HCT116 (cell line): ENCODE data around the gene MEAF6. TPM values are rescaled to one million over a fixed set of nuclear protein-coding genes. Genes with fewer than 3 reads are reported as not detected.

Experiments used
- ATAC-seq: fragments of 200-7000 bp; cut with Tn5 transposase; 2 replicates; pipeline ENCODE4 v1.9.1; 2020; ENCODE audit warnings: mild to moderate bottlenecking, moderate library complexity
- BruUV-seq: library from RNA; stranded (reverse); fragments of 400-500 nt; replicated peaks from 2 replicates; lab custom pipeline; 2021; lab: Mats Ljungman, UMichigan
- CTCF ChIA-PET: fragments of 300-600 bp; sonication (Branson Sonifier 250); formaldehyde crosslinking; loops from one replicate; lab custom pipeline; 2021; ENCODE audit warnings: antibody characterized with exemption; lab: Charles Lee
- POLR2A ChIA-PET: fragments of 300-600, 350-600 bp; sonication (Branson Sonifier 250); formaldehyde crosslinking; loops from one replicate; lab custom pipeline; 2021; ENCODE audit warnings: antibody characterized with exemption; lab: Charles Lee
- RAD21 ChIA-PET, 2 experiments: fragments of 300-600 bp; sonication (Branson Sonifier 250); formaldehyde crosslinking; loops; one replicate each; lab custom pipeline; 2023; ENCODE audit warnings: low total read pairs in 2 of 2; ENCODE audit not compliant: uncharacterized antibody in 2 of 2, unreplicated experiment in 2 of 2, low non-redundant PET in 1 of 2; lab: Charles Lee
- DNase-seq: peaks from one replicate; pipeline ENCODE4 v3.0.0-alpha.2; 2010; ENCODE audit warnings: low read depth, low spot score
- H2AFZ ChIP-seq: fragments of 200-600 bp; shearing (Covaris generic), sonication (generic); 2 replicates; pipeline ENCODE4 v1.6.1; 2017; ENCODE audit warnings: low read depth, mixed run types, mixed read lengths, antibody characterized with exemption, low read length; ENCODE audit not compliant: poor library complexity, severe bottlenecking
- H3K27ac ChIP-seq: 2 replicates; pipeline ENCODE4 v1.5.1; 2012; ENCODE audit warnings: low read depth, low read length
- H3K27me3 ChIP-seq: fragments of 200-600 bp; sonication (generic); 2 replicates; pipeline ENCODE4 v1.6.1; 2016; ENCODE audit warnings: mixed run types, low read length, mixed read lengths; ENCODE audit not compliant: insufficient read depth
- H3K36me3 ChIP-seq, 2 experiments: fragments of 200-500 bp in 1 of 2; fragments of 200-600 bp in 1 of 2; sonication (Bioruptor generic) in 1 of 2; sonication (generic) in 1 of 2; 2 replicates each; pipeline versions ENCODE4 v1.5.1 to v1.6.1; 2014 to 2016; ENCODE audit warnings: low read length in 2 of 2, inconsistent platforms in 1 of 2, mixed read lengths in 1 of 2, mixed run types in 1 of 2; ENCODE audit not compliant: insufficient read depth in 2 of 2, control insufficient read depth in 1 of 2
- H3K4me1 ChIP-seq, 2 experiments: fragments of 200-600 bp in 1 of 2; sonication (generic) in 1 of 2; 2 replicates each; pipeline versions ENCODE4 v1.5.1 to v1.6.1; 2012 to 2017; ENCODE audit warnings: low read length in 2 of 2, inconsistent platforms in 1 of 2, mild to moderate bottlenecking in 1 of 2, mixed read lengths in 1 of 2, mixed run types in 1 of 2, moderate library complexity in 1 of 2; ENCODE audit not compliant: insufficient read depth in 2 of 2, control insufficient read depth in 1 of 2
- H3K4me2 ChIP-seq: fragments of 200-600 bp; sonication (generic); 2 replicates; pipeline ENCODE4 v1.6.1; 2017; ENCODE audit warnings: mixed run types, low read length, mixed read lengths
- H3K4me3 ChIP-seq, 2 experiments: fragments of 200-600 bp in 1 of 2; sonication (generic) in 1 of 2; replicated peaks in 1 of 2; 2 replicates each; pipeline ENCODE4 v1.5.1; 2011 to 2016; ENCODE audit warnings: low read length in 2 of 2, control low read depth in 1 of 2, low read depth in 1 of 2, mild to moderate bottlenecking in 1 of 2, mixed read lengths in 1 of 2, mixed run types in 1 of 2
- H3K79me2 ChIP-seq: fragments of 200-600 bp; sonication (generic); 2 replicates; pipeline ENCODE4 v1.6.1; 2017; ENCODE audit warnings: mild to moderate bottlenecking, mixed run types, low read length, moderate library complexity, mixed read lengths; ENCODE audit not compliant: insufficient read depth
- H3K9ac ChIP-seq: fragments of 200-600 bp; sonication (generic); 2 replicates; pipeline ENCODE4 v1.6.1; 2016; ENCODE audit warnings: low read length, mixed read lengths
- H3K9me2 ChIP-seq: fragments of 200-600 bp; sonication (generic), shearing (Covaris generic); 2 replicates; pipeline ENCODE4 v1.6.1; 2017; ENCODE audit warnings: mixed run types, mild to moderate bottlenecking, moderate library complexity; ENCODE audit not compliant: insufficient read depth
- H3K9me3 ChIP-seq, 2 experiments: fragments of 200-500 bp in 1 of 2; fragments of 200-600 bp in 1 of 2; sonication (Bioruptor generic) in 1 of 2; sonication (generic) in 1 of 2; 2 replicates each; pipeline ENCODE4 v1.6.1; 2014 to 2017; ENCODE audit warnings: low read length in 2 of 2, mixed read lengths in 2 of 2, inconsistent platforms in 1 of 2, low read depth in 1 of 2, mild to moderate bottlenecking in 1 of 2, mixed run types in 1 of 2, moderate library complexity in 1 of 2; ENCODE audit not compliant: control insufficient read depth in 1 of 2, insufficient read depth in 1 of 2
- H4K20me1 ChIP-seq: fragments of 200-600 bp; sonication (generic), shearing (Covaris generic); 2 replicates; pipeline ENCODE4 v1.6.1; 2017; ENCODE audit warnings: mixed run types, mild to moderate bottlenecking, moderate library complexity; ENCODE audit not compliant: insufficient read depth
- CBX3 ChIP-seq: IDR thresholded peaks from 2 replicates; pipeline ENCODE4 v1.6.1; 2012; ENCODE audit warnings: low read depth
- ELF1 ChIP-seq: IDR thresholded peaks from 2 replicates; pipeline ENCODE4 v1.6.1; 2012; ENCODE audit warnings: low read depth, borderline replicate concordance
- EZH2 ChIP-seq: fragments of 200-600 bp; sonication (generic); IDR thresholded peaks from 2 replicates; pipeline ENCODE4 v1.6.1; 2017; ENCODE audit warnings: antibody characterized with exemption, mixed run types
- POLR2A ChIP-seq: IDR thresholded peaks from 2 replicates; pipeline ENCODE4 v1.7.0; 2011; ENCODE audit warnings: borderline replicate concordance; ENCODE audit not compliant: insufficient read depth, insufficient read length; ENCODE audit errors: extremely low read depth
- POLR2AphosphoS5 ChIP-seq: IDR thresholded peaks from 2 replicates; pipeline ENCODE4 v1.6.1; 2011; ENCODE audit warnings: mild to moderate bottlenecking, low read depth, low read length, moderate library complexity
- SP1 ChIP-seq: IDR thresholded peaks from 2 replicates; pipeline ENCODE4 v1.6.1; 2012; ENCODE audit warnings: low read depth
- SRF ChIP-seq: IDR thresholded peaks from 2 replicates; pipeline ENCODE4 v1.6.1; 2012; ENCODE audit warnings: low read depth
- ZFX ChIP-seq: fragments of 450-650 bp; IDR thresholded peaks from 2 replicates; pipeline ENCODE4 v1.6.1; 2017
- intact Hi-C: fragments of 100-400 bp; cut with micrococcal nuclease; formaldehyde crosslinking; loops from 2 replicates; pipeline ENCODE4 v1.10.0; 2022
- total RNA-seq: library from RNA; stranded (reverse); gene quantifications from one replicate; pipeline ENCODE4 v1.2.1, GENCODE V29; 2021; ENCODE audit not compliant: unreplicated experiment
- TF ChIP-seq, protein P1 (sequence below): IDR thresholded peaks from 2 replicates; pipeline ENCODE4 v1.6.1; 2011; ENCODE audit warnings: mild to moderate bottlenecking, low read length, moderate library complexity; ENCODE audit not compliant: insufficient replicate concordance; ENCODE audit errors: extremely low read depth

The MEAF6 gene
- total RNA-seq, 1 experiment from 2014 or later, result 50.3 TPM

DNA sequence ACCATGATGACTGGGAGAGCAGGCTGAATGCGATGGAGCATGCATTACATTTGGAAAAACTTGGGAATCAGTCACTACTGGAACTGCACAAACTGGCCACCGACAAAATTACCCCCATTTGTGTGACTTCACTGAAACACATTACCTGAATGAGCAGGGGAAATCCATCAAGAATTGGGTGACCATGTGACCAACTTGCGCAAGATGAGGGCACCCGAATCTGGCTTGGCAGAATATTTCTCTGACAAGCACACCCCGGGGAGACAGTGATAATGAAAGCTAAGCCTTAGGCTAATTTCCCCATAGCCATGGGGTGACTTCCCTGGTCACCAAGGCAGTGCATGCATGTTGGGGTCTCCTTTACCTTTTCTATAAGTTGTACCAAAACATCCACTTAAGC lies 30.5 kb upstream of the MEAF6 start:
- ATAC-seq, result no peak
- no TSS peak for BruUV-seq
- RAD21 ChIA-PET, result no interaction called here
- CTCF ChIA-PET, result no interaction called here
- H3K9ac ChIP-seq, result no peak overlapping the region
- no peaks in the 10 kb centered on the region for H3K27me3 ChIP-seq
- no peak for DNase-seq
- POLR2A ChIA-PET, result no interaction called here
- H3K36me3 ChIP-seq, result peaks cover 26 to 42% of the 10 kb centered on the region in 2 experiments
- TF ChIP-seq POLR2AphosphoS5 (no peak), ZFX (no peak), SRF (no peak), ELF1 (no peak), CBX3 (no peak), POLR2A (no peak), SP1 (no peak)
- TF ChIP-seq, protein P1, sequence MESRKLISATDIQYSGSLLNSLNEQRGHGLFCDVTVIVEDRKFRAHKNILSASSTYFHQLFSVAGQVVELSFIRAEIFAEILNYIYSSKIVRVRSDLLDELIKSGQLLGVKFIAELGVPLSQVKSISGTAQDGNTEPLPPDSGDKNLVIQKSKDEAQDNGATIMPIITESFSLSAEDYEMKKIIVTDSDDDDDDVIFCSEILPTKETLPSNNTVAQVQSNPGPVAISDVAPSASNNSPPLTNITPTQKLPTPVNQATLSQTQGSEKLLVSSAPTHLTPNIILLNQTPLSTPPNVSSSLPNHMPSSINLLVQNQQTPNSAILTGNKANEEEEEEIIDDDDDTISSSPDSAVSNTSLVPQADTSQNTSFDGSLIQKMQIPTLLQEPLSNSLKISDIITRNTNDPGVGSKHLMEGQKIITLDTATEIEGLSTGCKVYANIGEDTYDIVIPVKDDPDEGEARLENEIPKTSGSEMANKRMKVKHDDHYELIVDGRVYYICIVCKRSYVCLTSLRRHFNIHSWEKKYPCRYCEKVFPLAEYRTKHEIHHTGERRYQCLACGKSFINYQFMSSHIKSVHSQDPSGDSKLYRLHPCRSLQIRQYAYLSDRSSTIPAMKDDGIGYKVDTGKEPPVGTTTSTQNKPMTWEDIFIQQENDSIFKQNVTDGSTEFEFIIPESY, result no peak
- H3K79me2 ChIP-seq, result peaks cover 35% of the 10 kb centered on the region
- H3K4me1 ChIP-seq, result peaks cover 0 to 1% of the 10 kb centered on the region in 2 experiments; a peak in 1 of 4 replicates
- H2AFZ ChIP-seq, result no peak overlapping the region
- intact Hi-C loops, result no loop called here
- H3K9me2 ChIP-seq, result no peaks in the 10 kb centered on the region
- H3K4me3 ChIP-seq, result no peak overlapping the region
- H3K4me2 ChIP-seq, result no peak overlapping the region
- no peak overlapping the region for H3K27ac ChIP-seq
- H4K20me1 ChIP-seq, result 0 out of 2 replicates have a peak, but pooled peaks cover under 1% of the 10 kb centered on the region
- no peaks in the 10 kb centered on the region for H3K9me3 ChIP-seq

DNA sequence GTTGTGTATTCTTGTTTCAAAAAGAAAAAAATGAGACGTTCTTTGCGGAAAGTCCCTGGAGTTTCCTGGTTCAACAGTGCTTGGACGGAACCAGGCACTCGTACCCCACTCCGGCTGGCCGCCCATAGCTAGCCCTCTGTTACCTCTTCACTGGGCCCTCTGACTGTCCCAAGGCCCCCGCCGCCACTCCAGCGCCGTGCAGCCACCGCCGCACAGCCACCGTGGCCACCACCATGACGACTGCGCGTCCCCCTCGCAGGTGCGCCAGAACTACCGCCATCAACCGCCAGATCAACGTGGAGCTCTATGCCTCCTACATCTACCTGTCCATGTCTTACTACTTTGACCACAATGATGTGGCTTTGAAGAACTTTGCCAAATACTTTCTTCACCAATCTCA lies 30.0 kb upstream of the MEAF6 start:
- DNase-seq (no peak), ATAC-seq (no peak)
- Histone ChIP-seq H3K9me2 (no peaks in the 10 kb centered on the region), H3K9me3 (no peaks in the 10 kb centered on the region), H3K27ac (no peak overlapping the region), H3K4me3 (no peak overlapping the region), H2AFZ (no peak overlapping the region), H4K20me1 (no peaks in the 10 kb centered on the region), H3K4me1 (no peaks in the 10 kb centered on the region), H3K79me2 (peaks cover 30% of the 10 kb centered on the region), H3K36me3 (peaks cover 26 to 40% of the 10 kb centered on the region in 2 experiments), H3K27me3 (no peaks in the 10 kb centered on the region), H3K4me2 (no peak overlapping the region), H3K9ac (no peak overlapping the region)
- ChIA-PET RAD21 (no interaction called here), CTCF (no interaction called here), POLR2A (no interaction called here)
- TF ChIP-seq EZH2 (no peak), SP1 (no peak)
- BruUV-seq, result no TSS peak
- intact Hi-C loops, result no loop called here
